ENCODE results near the gene LETM1. TPM values are rescaled to one million over a fixed set of nuclear protein-coding genes. Genes with fewer than 3 reads are reported as not detected.

LETM1 gene
- total RNA-seq, 3 donors from 2014 or later: 31.0 to 42.9 (median 32.5) TPM

- H3K4me1 ChIP-seq: no peaks in the 10 kb centered on the region
- no peak overlapping the region for H3K27ac ChIP-seq
- no peak for DNase-seq (ENCODE audit: low spot score in 2 of 2)
- TF ChIP-seq POLR2A (IDR thresholded peaks at IDR 0.05): no peak
- no peak for TF ChIP-seq CTCF (IDR thresholded peaks at IDR 0.05)
- TF ChIP-seq POLR2AphosphoS5 (IDR thresholded peaks at IDR 0.05): no peak
- no peaks in the 10 kb centered on the region for H3K36me3 ChIP-seq
- no peak overlapping the region for H3K4me3 ChIP-seq
- no peaks in the 10 kb centered on the region for H3K9me3 ChIP-seq
- no peaks in the 10 kb centered on the region for H3K27me3 ChIP-seq
- intact Hi-C loops (cut with DNase I; ENCODE audit: low total_unique reads): no loop called here
Observed at GRCh38 chr4:1883583-1883982, 27.6 kb upstream of the LETM1 start.

- Histone ChIP-seq H3K9me3 (no peaks in the 10 kb centered on the region), H3K27me3 (no peaks in the 10 kb centered on the region), H3K27ac (no peak overlapping the region), H3K4me1 (no peaks in the 10 kb centered on the region), H3K36me3 (no peaks in the 10 kb centered on the region), H3K4me3 (no peak overlapping the region)
- TF ChIP-seq POLR2A (IDR thresholded peaks at IDR 0.05) (no peak), CTCF (IDR thresholded peaks at IDR 0.05) (no peak), POLR2AphosphoS5 (IDR thresholded peaks at IDR 0.05) (no peak)
- no peak for DNase-seq (ENCODE audit: low spot score in 2 of 2)
- intact Hi-C loops (cut with DNase I; ENCODE audit: low total_unique reads): no loop called here
Observed at GRCh38 chr4:1882850-1883271, 26.9 kb upstream of the LETM1 start.

GRCh38 chr4:1880332-1880731 lies 24.4 kb upstream of the LETM1 start:
- no peaks in the 10 kb centered on the region for H3K9me3 ChIP-seq

GRCh38 chr4:1879485-1879884 lies 23.5 kb upstream of the LETM1 start:
- Histone ChIP-seq H3K27ac (no peak overlapping the region), H3K27me3 (no peaks in the 10 kb centered on the region), H3K4me1 (no peaks in the 10 kb centered on the region), H3K36me3 (no peaks in the 10 kb centered on the region), H3K4me3 (no peak overlapping the region), H3K9me3 (no peaks in the 10 kb centered on the region)
- TF ChIP-seq POLR2A (IDR thresholded peaks at IDR 0.05) (no peak), POLR2AphosphoS5 (IDR thresholded peaks at IDR 0.05) (no peak), CTCF (IDR thresholded peaks at IDR 0.05) (no peak)
- intact Hi-C loops (cut with DNase I; ENCODE audit: low total_unique reads): no loop called here
- no peak for DNase-seq (ENCODE audit: low spot score in 2 of 2)

More at GRCh38 chr4:1880332-1880731, 24.4 kb upstream of the LETM1 start:
- H3K36me3 ChIP-seq: no peaks in the 10 kb centered on the region
- no peak for DNase-seq (ENCODE audit: low spot score in 2 of 2)
- no peak overlapping the region for H3K27ac ChIP-seq
- H3K4me3 ChIP-seq: no peak overlapping the region
- H3K27me3 ChIP-seq: no peaks in the 10 kb centered on the region
- intact Hi-C loops (cut with DNase I; ENCODE audit: low total_unique reads): no loop called here
- no peaks in the 10 kb centered on the region for H3K4me1 ChIP-seq
- TF ChIP-seq POLR2AphosphoS5 (IDR thresholded peaks at IDR 0.05) (no peak), CTCF (IDR thresholded peaks at IDR 0.05) (no peak), POLR2A (IDR thresholded peaks at IDR 0.05) (no peak)

GRCh38 chr4:1874201-1874600 lies 18.2 kb upstream of the LETM1 start:
- Histone ChIP-seq H3K36me3 (no peaks in the 10 kb centered on the region), H3K27ac (no peak overlapping the region), H3K4me3 (no peak overlapping the region), H3K9me3 (no peaks in the 10 kb centered on the region), H3K4me1 (no peaks in the 10 kb centered on the region), H3K27me3 (no peaks in the 10 kb centered on the region)
- DNase-seq (ENCODE audit: low spot score in 2 of 2): no peak
- TF ChIP-seq POLR2A (IDR thresholded peaks at IDR 0.05): no peak
- TF ChIP-seq POLR2AphosphoS5 (IDR thresholded peaks at IDR 0.05): no peak
- TF ChIP-seq CTCF (IDR thresholded peaks at IDR 0.05): no peak
- intact Hi-C loops (cut with DNase I; ENCODE audit: low total_unique reads): no loop called here
